Heart right ventricle (tissue), 16 donors: ENCODE measurements around the gene SGPP2. TPM values are rescaled to one million over a fixed set of nuclear protein-coding genes. Genes with fewer than 3 reads are reported as not detected.
A peak's percentile ranks its signal among the peaks of the same experiment; 100 is the strongest.

Experiments
- ATAC-seq, 8 donors: fragments of 200-7000 bp; cut with Tn5 transposase; one replicate each; pipeline ENCODE4 v1.9.1; 2020; ENCODE audit warnings: mild to moderate bottlenecking in 8 of 8, moderate library complexity in 8 of 8, moderate number of reproducible peaks in 1 of 8
- DNase-seq, 2 donors: peaks; one replicate each; pipeline ENCODE4 v3.0.0-alpha.2; 2020
- H3K27ac ChIP-seq, 10 donors: fragments of 200-600 bp; sonication (generic) in 2 of 10; one replicate each; pipeline versions ENCODE4 v1.5.0 to v1.8.0; 2020 to 2022; ENCODE audit warnings: mild to moderate bottlenecking in 3 of 10
- H3K27me3 ChIP-seq, 7 donors: fragments of 200-600 bp; one replicate each; pipeline ENCODE4 v1.8.0; 2021 to 2022; ENCODE audit warnings: mild to moderate bottlenecking in 2 of 7
- H3K36me3 ChIP-seq, 9 donors: fragments of 200-600 bp; sonication (generic) in 1 of 9; one replicate each; pipeline versions ENCODE4 v1.5.0 to v1.8.0; 2020 to 2022; ENCODE audit warnings: mild to moderate bottlenecking in 2 of 9
- H3K4me1 ChIP-seq, 9 donors: fragments of 200-600 bp; sonication (generic) in 1 of 9; one replicate each; pipeline versions ENCODE4 v1.5.0 to v1.8.0; 2020 to 2022; ENCODE audit warnings: mild to moderate bottlenecking in 4 of 9
- H3K4me3 ChIP-seq, 10 donors: fragments of 200-600 bp; sonication (generic) in 2 of 10; one replicate each; pipeline versions ENCODE4 v1.5.0 to v1.8.0; 2020 to 2022; ENCODE audit warnings: mild to moderate bottlenecking in 7 of 10, moderate library complexity in 2 of 10
- H3K9me3 ChIP-seq, 11 donors: fragments of 200-600 bp in 10 of 11; sonication (generic) in 2 of 11; one replicate each; pipeline versions ENCODE4 v1.5.0 to v1.8.0; 2013 to 2022; ENCODE audit warnings: mild to moderate bottlenecking in 2 of 11, control low read depth in 1 of 11, moderate library complexity in 1 of 11
- WGBS, 2 donors: extraction: QIAGEN DNeasy Blood & Tissue Kit; methylation state at CpG; one replicate each; pipeline ENCODE4 v1.1.7; 2013; ENCODE audit warnings: inconsistent platforms in 1 of 2; 5-methylcytosine and 5-hydroxymethylcytosine counted together
- intact Hi-C, 10 donors: fragments of 100-400 bp; cut with DNase I; formaldehyde crosslinking; loops; one replicate each; pipeline versions ENCODE4 v1.11.1 to v1.14.2; 2022
- polyA plus RNA-seq, 2 donors: library from polyadenylated mRNA; stranded (reverse); fragments of 200-250 nt; gene quantifications; one replicate each; pipeline ENCODE4 v1.2.3, GENCODE V29; 2013
- total RNA-seq, 10 donors: library from RNA; stranded (reverse); fragmentation: NEBNext Ultra II Directional in 3 of 10; extraction: Animal tissue kit (Norgen Biotek cat#: 25700) in 3 of 10; gene quantifications; one replicate each; pipeline versions ENCODE4 v1.2.1 to v1.2.4, GENCODE V29; 2021 to 2023
- TF ChIP-seq, protein P1 (sequence below), 9 donors: fragments of 200-600 bp; sonication (generic) in 2 of 9; IDR thresholded peaks; one replicate each; pipeline versions ENCODE4 v1.5.0 to v1.8.0; 2021 to 2022; ENCODE audit warnings: antibody characterized with exemption in 9 of 9, mild to moderate bottlenecking in 5 of 9, moderate library complexity in 1 of 9
- donor health status: Arrhythmogenic right ventricular cardiomyopathy.
- donor health status: ischemic (EF 13 %, LVEDD 7.1; RV severe dilation, severe dysfunction).
- donor health status: healthy with polysubstance abuse.
- donor health status: DM: no; HTN: yes; CAD: no.
- donor health status: DM: no; HTN: no; CAD: no.
- donor health status: ischemic (EF 25% LVEDD 6.9; RV normal size, moderate dysfunction).
- donor health status: ischemic (EF 25% LVEDD 5.7; RV mildly dilated, moderate dysfunction).
- donor health status: healthy.
- donor health status: DM: yes; HTN: yes; CAD: no.
- donor health status: Ischemic cardiomyopathy.
- donor health status: ischemic (EF 35%, LVEDD 5.7; RV mildly dilated, moderate dysfunction).
- donor health status: nonischemic (EF 11% LVEDD 7.7; RV severe dilation, severe dysfunction).
- donor health status: DM: yes; HTN: yes; CAD: no.
- donor health status: PGD.
- donor health status: ischemic (EF 29% LVEDD 5.4; RV normal size, mild dysfunction).
- donor health status: nonischemic (EF 23%, LVEDD 6.1; RV moderate dilation, normal function).

SGPP2 gene
- total and polyA plus RNA-seq, 12 donors = 0.54 to 34.4 (median 5.7) TPM

DNA sequence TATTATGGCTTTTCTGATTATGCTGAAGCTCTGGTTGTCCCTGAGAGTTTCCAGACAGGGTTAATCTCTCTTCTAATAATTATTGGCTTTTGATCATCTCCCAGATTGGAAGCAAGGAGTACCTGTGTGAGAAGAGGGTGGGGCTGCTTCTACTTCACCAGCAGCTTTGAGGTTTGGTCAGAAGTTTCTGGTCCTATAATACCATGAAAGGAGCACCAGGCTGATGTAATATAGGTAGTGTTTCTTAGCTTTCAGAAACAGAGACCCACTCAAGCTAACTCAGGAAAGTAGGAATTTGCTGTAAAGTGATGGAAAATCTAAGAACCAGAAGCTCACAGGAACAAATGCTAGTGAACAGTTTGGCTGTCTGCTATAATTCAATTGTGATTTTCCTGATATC lies 57.6 kb downstream of the SGPP2 start:
- Histone ChIP-seq H3K27ac (no peak overlapping the region), H3K9me3 (no peaks in the 10 kb centered on the region), H3K4me3 (no peak overlapping the region), H3K4me1 (peaks cover 0 to 20% (median 11%) of the 10 kb centered on the region in 9 donors), H3K27me3 (peaks cover 0 to 12% (median 0%) of the 10 kb centered on the region in 7 donors), H3K36me3 (no peaks in the 10 kb centered on the region)
- ATAC-seq (no peak), DNase-seq (no peak)
- TF ChIP-seq, protein P1, sequence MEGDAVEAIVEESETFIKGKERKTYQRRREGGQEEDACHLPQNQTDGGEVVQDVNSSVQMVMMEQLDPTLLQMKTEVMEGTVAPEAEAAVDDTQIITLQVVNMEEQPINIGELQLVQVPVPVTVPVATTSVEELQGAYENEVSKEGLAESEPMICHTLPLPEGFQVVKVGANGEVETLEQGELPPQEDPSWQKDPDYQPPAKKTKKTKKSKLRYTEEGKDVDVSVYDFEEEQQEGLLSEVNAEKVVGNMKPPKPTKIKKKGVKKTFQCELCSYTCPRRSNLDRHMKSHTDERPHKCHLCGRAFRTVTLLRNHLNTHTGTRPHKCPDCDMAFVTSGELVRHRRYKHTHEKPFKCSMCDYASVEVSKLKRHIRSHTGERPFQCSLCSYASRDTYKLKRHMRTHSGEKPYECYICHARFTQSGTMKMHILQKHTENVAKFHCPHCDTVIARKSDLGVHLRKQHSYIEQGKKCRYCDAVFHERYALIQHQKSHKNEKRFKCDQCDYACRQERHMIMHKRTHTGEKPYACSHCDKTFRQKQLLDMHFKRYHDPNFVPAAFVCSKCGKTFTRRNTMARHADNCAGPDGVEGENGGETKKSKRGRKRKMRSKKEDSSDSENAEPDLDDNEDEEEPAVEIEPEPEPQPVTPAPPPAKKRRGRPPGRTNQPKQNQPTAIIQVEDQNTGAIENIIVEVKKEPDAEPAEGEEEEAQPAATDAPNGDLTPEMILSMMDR (IDR thresholded peaks at IDR 0.05) = no peak
- intact Hi-C loops = no loop called here

DNA sequence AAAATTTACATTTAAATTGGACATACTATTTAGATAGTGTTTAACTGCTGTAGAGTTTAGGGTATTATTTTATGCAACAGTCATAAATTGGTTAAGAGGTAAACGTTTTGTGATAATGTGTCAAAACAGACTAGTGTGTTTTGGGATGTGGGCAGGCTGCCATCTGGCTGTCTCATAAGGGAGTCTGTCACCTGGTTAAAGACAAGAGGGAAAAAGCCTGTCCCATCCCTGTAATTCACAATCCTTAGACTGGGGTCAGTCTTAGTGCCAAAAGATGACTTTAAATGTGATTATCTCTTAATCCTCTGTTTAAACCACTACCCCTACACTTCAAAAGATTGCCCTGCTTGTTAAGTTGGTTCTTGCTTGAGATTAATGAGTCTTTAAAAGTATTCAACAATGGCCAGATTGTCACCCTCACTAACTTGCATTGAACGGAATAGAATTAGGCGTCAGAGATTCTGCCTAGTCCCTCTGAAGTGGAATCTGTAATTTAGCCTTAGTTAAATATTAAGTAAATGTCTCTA lies 59.2 kb downstream of the SGPP2 start:
- H3K36me3 ChIP-seq = no peaks in the 10 kb centered on the region
- DNase-seq = no peak
- intact Hi-C loops = no loop called here
- WGBS, 2 donors = 61 to 64% methylated on average over 3 of the region's 3 CpGs
- TF ChIP-seq, protein P1 (IDR thresholded peaks at IDR 0.05) = no peak
- H3K9me3 ChIP-seq = no peaks in the 10 kb centered on the region
- no peak overlapping the region for H3K4me3 ChIP-seq
- peaks cover 0 to 20% (median 11%) of the 10 kb centered on the region in 9 donors for H3K4me1 ChIP-seq
- ATAC-seq = no peak
- H3K27me3 ChIP-seq = peaks cover 0 to 12% (median 0%) of the 10 kb centered on the region in 7 donors
- no peak overlapping the region for H3K27ac ChIP-seq

DNA sequence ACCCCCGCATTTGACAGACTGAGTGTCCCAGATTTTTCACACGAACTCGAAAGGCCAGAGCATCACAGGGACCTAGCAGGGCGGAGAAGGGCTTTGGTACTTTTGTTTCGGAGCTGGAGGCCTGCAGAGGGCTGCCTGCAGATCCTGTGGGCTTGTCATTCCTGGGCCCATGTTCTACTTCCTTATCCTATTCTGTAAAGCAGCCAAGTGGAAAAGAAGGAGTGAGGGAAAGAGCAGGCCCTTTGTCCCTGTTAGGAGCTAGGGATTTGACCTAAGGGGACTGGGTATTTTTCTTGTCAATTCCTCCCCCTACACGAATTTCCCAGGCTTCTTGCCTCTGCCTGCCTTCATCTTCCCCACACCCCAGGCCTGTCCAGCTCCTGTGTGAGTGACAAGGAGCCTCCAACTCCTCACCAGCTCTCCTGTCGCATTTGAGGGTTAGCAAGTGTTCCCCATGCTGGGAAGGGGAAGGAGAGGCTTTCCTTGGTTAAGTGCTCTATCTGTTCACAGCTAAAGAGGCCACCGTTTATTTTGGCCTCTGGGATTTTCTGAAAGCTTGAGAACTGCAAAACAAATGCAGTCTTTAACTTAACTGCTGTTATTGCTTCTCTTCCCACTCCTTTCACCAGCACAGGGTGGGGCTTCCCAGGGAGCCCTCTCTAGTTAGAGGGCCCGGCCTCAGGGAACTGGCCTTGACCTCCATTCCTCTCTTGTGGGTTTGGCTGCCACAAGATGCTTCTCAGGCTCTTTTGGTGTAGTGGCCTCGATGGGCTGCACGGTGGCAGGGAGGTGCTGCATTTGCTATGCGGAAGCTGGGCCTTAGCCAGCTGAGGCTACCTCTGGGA lies 61.2 kb downstream of the SGPP2 start:
- Histone ChIP-seq H3K27ac (peak overlapping the region in 6 of 10 donors; percentile 3 to 69 (median 14)), H3K27me3 (peaks cover 0 to 12% (median 0%) of the 10 kb centered on the region in 7 donors), H3K4me3 (no peak overlapping the region), H3K36me3 (no peaks in the 10 kb centered on the region), H3K9me3 (no peaks in the 10 kb centered on the region), H3K4me1 (peaks cover 0 to 15% (median 10%) of the 10 kb centered on the region in 9 donors)
- ATAC-seq = peak; percentile 38 to 81 (median 57)
- intact Hi-C loops = no loop called here
- WGBS, 2 donors = 54 to 63% methylated on average over 12 of the region's 12 CpGs
- TF ChIP-seq, protein P1 (IDR thresholded peaks at IDR 0.05) = no peak
- DNase-seq = peak in 1 of 2 donors; percentile 12

DNA sequence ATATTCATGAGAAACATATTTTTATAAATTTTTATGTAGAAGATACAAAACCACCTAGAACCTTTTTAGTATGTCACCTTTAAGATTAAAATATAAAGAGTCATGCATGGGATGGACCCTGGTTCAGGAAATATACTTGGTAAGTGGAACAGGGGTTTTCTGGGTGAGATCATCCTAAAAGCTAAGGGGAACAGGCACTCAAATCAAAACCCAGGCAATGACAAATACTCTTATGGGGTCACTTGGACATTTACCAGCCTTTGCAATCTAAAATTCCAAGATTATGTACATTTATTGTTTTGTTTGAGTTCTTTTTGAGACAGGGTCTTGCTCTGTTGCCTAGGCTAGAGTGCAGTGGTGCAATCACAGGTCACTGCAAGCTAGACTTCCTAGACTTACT lies 65.8 kb downstream of the SGPP2 start:
- ATAC-seq = no peak
- intact Hi-C loops = no loop called here
- no peak overlapping the region for H3K27ac ChIP-seq
- DNase-seq = no peak
- H3K27me3 ChIP-seq = peaks cover 0 to 3% (median 0%) of the 10 kb centered on the region in 7 donors
- no peak overlapping the region for H3K4me3 ChIP-seq
- H3K36me3 ChIP-seq = no peaks in the 10 kb centered on the region
- TF ChIP-seq, protein P1 (IDR thresholded peaks at IDR 0.05) = no peak
- no peaks in the 10 kb centered on the region for H3K9me3 ChIP-seq
- H3K4me1 ChIP-seq = peaks cover 0 to 18% (median 8%) of the 10 kb centered on the region in 9 donors
